Measurements from ENCODE around the gene CYP2B6.
"Not testable (repeated sequence)": the region's sequence is repeated elsewhere in the genome, so short reads cannot be mapped to it uniquely, and the experiment has no call there.

The CYP2B6 gene

GRCh38 chr19:40976724-40977123 is 14.4 kb upstream of the CYP2B6 start:
- Mint-ChIP-seq H3K9me3 (peaks cover 9% of the 10 kb centered on the region), H3K36me3 (ENCODE audit: low read depth) (no peaks in the 10 kb centered on the region), H3K4me3 (no peak overlapping the region), H3K27ac (no peak overlapping the region), H3K27me3 (ENCODE audit: low read depth, poor library complexity) (peaks cover 24% of the 10 kb centered on the region), H3K4me1 (no peaks in the 10 kb centered on the region)
- no peak for TF ChIP-seq CTCF (IDR thresholded peaks at IDR 0.05)
- no peak for DNase-seq

DNA sequence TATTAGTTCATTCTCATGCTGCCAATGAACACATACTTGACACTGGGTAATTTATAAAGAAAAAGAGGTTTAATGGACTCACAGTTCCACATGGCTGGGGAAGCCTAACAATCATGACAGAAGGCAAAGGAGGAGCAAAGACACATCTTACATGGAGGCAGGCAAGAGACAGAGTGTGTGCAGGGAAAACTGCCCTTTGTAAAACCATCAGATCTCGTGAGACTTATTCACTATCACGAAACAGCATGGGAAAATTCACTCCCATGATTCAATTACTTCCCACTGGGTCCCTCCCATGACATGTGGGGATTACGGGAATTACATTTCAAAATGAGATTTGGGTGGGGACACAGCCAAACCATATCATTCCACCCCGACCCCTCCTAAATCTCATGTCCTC is 11.3 kb upstream of the CYP2B6 start:
- not testable (repeated sequence) for H3K9me3 Mint-ChIP-seq; DNase-seq; H3K27ac Mint-ChIP-seq; H3K36me3 Mint-ChIP-seq (ENCODE audit: low read depth); H3K4me1 Mint-ChIP-seq; H3K4me3 Mint-ChIP-seq
- H3K27me3 Mint-ChIP-seq (ENCODE audit: low read depth, poor library complexity): peaks cover 21% of the 10 kb centered on the region

- H3K27me3 Mint-ChIP-seq (ENCODE audit: low read depth, poor library complexity): peaks cover 21% of the 10 kb centered on the region
- not testable (repeated sequence) for H3K4me3 Mint-ChIP-seq; H3K36me3 Mint-ChIP-seq (ENCODE audit: low read depth); H3K4me1 Mint-ChIP-seq; H3K9me3 Mint-ChIP-seq; DNase-seq; H3K27ac Mint-ChIP-seq
Measured at GRCh38 chr19:40980743-40981442, 10.2 kb upstream of the CYP2B6 start.

GRCh38 chr19:40981591-40981990 is 9.5 kb upstream of the CYP2B6 start:
- Mint-ChIP-seq H3K9me3 (peaks cover 8% of the 10 kb centered on the region), H3K36me3 (ENCODE audit: low read depth) (no peaks in the 10 kb centered on the region), H3K27ac (no peak overlapping the region), H3K4me1 (no peaks in the 10 kb centered on the region), H3K27me3 (ENCODE audit: low read depth, poor library complexity) (peaks cover 20% of the 10 kb centered on the region), H3K4me3 (no peak overlapping the region)
- no peak for DNase-seq
- TF ChIP-seq CTCF (IDR thresholded peaks at IDR 0.05): no peak

GRCh38 chr19:40982594-40983101 is 8.4 kb upstream of the CYP2B6 start:
- H3K36me3 Mint-ChIP-seq (ENCODE audit: low read depth): no peaks in the 10 kb centered on the region
- H3K9me3 Mint-ChIP-seq: peaks cover 8% of the 10 kb centered on the region
- no peak for TF ChIP-seq CTCF (IDR thresholded peaks at IDR 0.05)
- H3K27me3 Mint-ChIP-seq (ENCODE audit: low read depth, poor library complexity): peaks cover 27% of the 10 kb centered on the region
- peak overlapping the region; percentile 71 for H3K27ac Mint-ChIP-seq
- DNase-seq: no peak
- H3K4me1 Mint-ChIP-seq: no peaks in the 10 kb centered on the region
- H3K4me3 Mint-ChIP-seq: no peak overlapping the region

DNA sequence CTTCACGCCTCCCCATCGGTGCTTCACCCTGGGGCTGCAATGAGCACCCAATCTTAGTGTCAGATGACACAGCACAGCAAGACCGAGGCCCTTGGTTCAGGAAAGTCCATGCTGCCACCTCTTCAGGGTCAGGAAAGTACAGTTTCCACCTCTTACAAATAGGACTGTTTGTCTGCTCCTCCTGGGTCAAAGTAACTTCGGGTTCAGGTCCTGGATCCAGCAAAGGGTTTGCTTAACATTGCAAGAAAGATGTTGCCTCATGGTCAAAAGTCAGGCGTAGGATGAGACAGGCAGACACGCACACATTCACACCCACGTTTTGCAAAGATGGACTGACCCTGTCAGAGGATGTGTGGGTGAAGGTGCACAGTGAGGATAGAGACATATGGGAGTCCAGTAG is 1.6 kb upstream of the CYP2B6 start:
- DNase-seq: no peak
- no peak overlapping the region for H3K4me3 Mint-ChIP-seq
- H3K36me3 Mint-ChIP-seq (ENCODE audit: low read depth): no peaks in the 10 kb centered on the region
- H3K27me3 Mint-ChIP-seq (ENCODE audit: low read depth, poor library complexity): peaks cover 24% of the 10 kb centered on the region
- no peaks in the 10 kb centered on the region for H3K4me1 Mint-ChIP-seq
- no peak for TF ChIP-seq CTCF (IDR thresholded peaks at IDR 0.05)
- H3K9me3 Mint-ChIP-seq: no peaks in the 10 kb centered on the region
- H3K27ac Mint-ChIP-seq: no peak overlapping the region

GRCh38 chr19:40995355-40995754 is 4.3 kb downstream of the CYP2B6 start:
- no peak overlapping the region for H3K4me3 Mint-ChIP-seq
- DNase-seq: no peak
- peaks cover 11% of the 10 kb centered on the region for H3K27me3 Mint-ChIP-seq (ENCODE audit: low read depth, poor library complexity)
- TF ChIP-seq CTCF (IDR thresholded peaks at IDR 0.05): no peak
- no peaks in the 10 kb centered on the region for H3K4me1 Mint-ChIP-seq
- no peaks in the 10 kb centered on the region for H3K36me3 Mint-ChIP-seq (ENCODE audit: low read depth)
- H3K9me3 Mint-ChIP-seq: peaks cover 9% of the 10 kb centered on the region
- H3K27ac Mint-ChIP-seq: no peak overlapping the region

- H3K9me3 Mint-ChIP-seq; H3K27me3 Mint-ChIP-seq (ENCODE audit: low read depth, poor library complexity); H3K36me3 Mint-ChIP-seq (ENCODE audit: low read depth); DNase-seq; H3K4me3 Mint-ChIP-seq; H3K27ac Mint-ChIP-seq; H3K4me1 Mint-ChIP-seq: not testable (repeated sequence)
Measured at GRCh38 chr19:40999018-40999417, 7.9 kb downstream of the CYP2B6 start.

All from nephron progenitor cell (in vitro differentiated cells).